Neural cell (in vitro differentiated cells): ENCODE measurements around the gene REV3L. TPM values are rescaled to one million over a fixed set of nuclear protein-coding genes. Genes with fewer than 3 reads are reported as not detected.
A peak's percentile ranks its signal among the peaks of the same experiment; 100 is the strongest.

Experiments
- H2AFZ ChIP-seq: fragments of 200-600, 300-800 bp; sonication (generic), shearing (Covaris generic); 2 replicates; pipeline ENCODE4 v1.6.0; 2014; ENCODE audit warnings: low read depth, mild to moderate bottlenecking, antibody characterized with exemption, low read length, moderate library complexity
- H3F3A ChIP-seq: fragments of 200-600 bp; shearing (Covaris generic); 2 replicates; pipeline ENCODE4 v1.6.1; 2016; ENCODE audit warnings: mild to moderate bottlenecking, moderate library complexity, mixed read lengths, antibody characterized with exemption, low read length; ENCODE audit not compliant: insufficient read depth, poor library complexity, severe bottlenecking
- H3K27ac ChIP-seq: fragments of 200-600, 300-800 bp; sonication (generic), shearing (Covaris generic); 2 replicates; pipeline ENCODE4 v1.5.1; 2014; ENCODE audit warnings: mild to moderate bottlenecking, low read length, moderate library complexity
- H3K27me3 ChIP-seq: fragments of 300-800, 200-600 bp; sonication (generic), shearing (Covaris generic); 2 replicates; pipeline ENCODE4 v1.6.0; 2014; ENCODE audit warnings: mild to moderate bottlenecking, low read depth, low read length, moderate library complexity; ENCODE audit not compliant: insufficient read depth
- H3K36me3 ChIP-seq: fragments of 300-800, 200-600 bp; sonication (generic), shearing (Covaris generic); 2 replicates; pipeline ENCODE4 v1.5.1; 2014; ENCODE audit warnings: mild to moderate bottlenecking, antibody characterized with exemption, low read length, moderate library complexity; ENCODE audit not compliant: insufficient read depth
- H3K4me2 ChIP-seq: fragments of 300-800, 200-600 bp; sonication (generic), shearing (Covaris generic); 2 replicates; pipeline ENCODE4 v1.6.0; 2014; ENCODE audit warnings: mild to moderate bottlenecking, low read length
- H3K4me3 ChIP-seq: fragments of 300-800, 200-600 bp; sonication (generic), shearing (Covaris generic); 2 replicates; pipeline ENCODE4 v1.5.1; 2014; ENCODE audit warnings: mild to moderate bottlenecking, low read length, moderate library complexity
- H3K79me2 ChIP-seq: fragments of 200-600 bp; shearing (Covaris generic); replicated peaks from 2 replicates; pipeline ENCODE4 v1.6.0; 2014; ENCODE audit warnings: mild to moderate bottlenecking, low read length, moderate library complexity; ENCODE audit not compliant: insufficient read depth
- H3K9ac ChIP-seq: fragments of 300-800, 200-600 bp; sonication (generic), shearing (Covaris generic); 2 replicates; pipeline ENCODE4 v1.6.1; 2016; ENCODE audit warnings: mild to moderate bottlenecking, low read length, mixed read lengths
- H3K9me2 ChIP-seq: fragments of 200-600 bp; shearing (Covaris generic); 2 replicates; pipeline ENCODE4 v1.6.1; 2016; ENCODE audit warnings: mild to moderate bottlenecking, low read length, mixed read lengths; ENCODE audit not compliant: insufficient read depth
- H3K9me3 ChIP-seq: fragments of 200-600, 300-800 bp; sonication (generic), shearing (Covaris generic); 2 replicates; pipeline ENCODE4 v1.6.1; 2016; ENCODE audit warnings: mild to moderate bottlenecking, mixed run types, low read length, moderate library complexity, mixed read lengths
- H4K20me1 ChIP-seq: fragments of 200-600 bp; shearing (Covaris generic); 2 replicates; pipeline ENCODE4 v1.6.1; 2016; ENCODE audit warnings: mild to moderate bottlenecking, mixed run types; ENCODE audit not compliant: insufficient read depth
- CTCF ChIP-seq: fragments of 450-650 bp; IDR thresholded peaks from 2 replicates; pipeline ENCODE4 v1.5.1; 2014; ENCODE audit warnings: antibody characterized with exemption, mild to moderate bottlenecking, moderate library complexity; ENCODE audit not compliant: poor library complexity, severe bottlenecking
- EP300 ChIP-seq: fragments of 450-650 bp; conservative IDR thresholded peaks from 2 replicates; pipeline ENCODE4 v1.6.1; 2014; ENCODE audit warnings: antibody characterized with exemption, mild to moderate bottlenecking, moderate library complexity; ENCODE audit not compliant: poor library complexity, severe bottlenecking
- EZH2 ChIP-seq: fragments of 200-600, 300-800 bp; shearing (Covaris generic), sonication (generic); IDR thresholded peaks from 2 replicates; pipeline ENCODE4 v1.6.1; 2014; ENCODE audit warnings: antibody characterized with exemption, low read length, borderline replicate concordance, mild to moderate bottlenecking; ENCODE audit not compliant: insufficient read depth, poor library complexity, severe bottlenecking
- MXI1 ChIP-seq: fragments of 450-650 bp; conservative IDR thresholded peaks from 2 replicates; pipeline ENCODE4 v1.6.1; 2014; ENCODE audit warnings: antibody characterized with exemption, mild to moderate bottlenecking; ENCODE audit not compliant: poor library complexity, severe bottlenecking
- POLR2AphosphoS5 ChIP-seq: IDR thresholded peaks from 2 replicates; pipeline ENCODE4 v1.6.1; 2012
- RAD21 ChIP-seq: fragments of 450-650 bp; conservative IDR thresholded peaks from 2 replicates; pipeline ENCODE4 v1.6.1; 2014; ENCODE audit warnings: antibody characterized with exemption, mild to moderate bottlenecking, moderate library complexity
- SMC3 ChIP-seq: fragments of 450-650 bp; conservative IDR thresholded peaks from 2 replicates; pipeline ENCODE4 v1.6.1; 2014; ENCODE audit warnings: antibody characterized with exemption, mild to moderate bottlenecking, moderate library complexity; ENCODE audit not compliant: poor library complexity
- TAF1 ChIP-seq: IDR thresholded peaks from 2 replicates; pipeline ENCODE4 v1.6.1; 2012; ENCODE audit warnings: low read depth
- polyA minus RNA-seq: library from RNA; depleted of rRNA, polyadenylated mRNA; stranded (reverse); fragments of >200 nt; gene quantifications from 2 replicates; pipeline ENCODE4 v1.2.3, GENCODE V29; 2014
- polyA plus RNA-seq: library from polyadenylated mRNA; depleted of rRNA; stranded (reverse); fragments of >200 nt; gene quantifications from 2 replicates; pipeline ENCODE4 v1.2.3, GENCODE V29; 2014
- TF ChIP-seq, protein P1 (sequence below): IDR thresholded peaks from 2 replicates; pipeline ENCODE4 v1.6.1; 2012; ENCODE audit warnings: borderline replicate concordance

Gene REV3L
- polyA plus RNA-seq (50.2 and 60.2 TPM in 2 replicates), polyA minus RNA-seq (106 and 143 TPM in 2 replicates)

DNA sequence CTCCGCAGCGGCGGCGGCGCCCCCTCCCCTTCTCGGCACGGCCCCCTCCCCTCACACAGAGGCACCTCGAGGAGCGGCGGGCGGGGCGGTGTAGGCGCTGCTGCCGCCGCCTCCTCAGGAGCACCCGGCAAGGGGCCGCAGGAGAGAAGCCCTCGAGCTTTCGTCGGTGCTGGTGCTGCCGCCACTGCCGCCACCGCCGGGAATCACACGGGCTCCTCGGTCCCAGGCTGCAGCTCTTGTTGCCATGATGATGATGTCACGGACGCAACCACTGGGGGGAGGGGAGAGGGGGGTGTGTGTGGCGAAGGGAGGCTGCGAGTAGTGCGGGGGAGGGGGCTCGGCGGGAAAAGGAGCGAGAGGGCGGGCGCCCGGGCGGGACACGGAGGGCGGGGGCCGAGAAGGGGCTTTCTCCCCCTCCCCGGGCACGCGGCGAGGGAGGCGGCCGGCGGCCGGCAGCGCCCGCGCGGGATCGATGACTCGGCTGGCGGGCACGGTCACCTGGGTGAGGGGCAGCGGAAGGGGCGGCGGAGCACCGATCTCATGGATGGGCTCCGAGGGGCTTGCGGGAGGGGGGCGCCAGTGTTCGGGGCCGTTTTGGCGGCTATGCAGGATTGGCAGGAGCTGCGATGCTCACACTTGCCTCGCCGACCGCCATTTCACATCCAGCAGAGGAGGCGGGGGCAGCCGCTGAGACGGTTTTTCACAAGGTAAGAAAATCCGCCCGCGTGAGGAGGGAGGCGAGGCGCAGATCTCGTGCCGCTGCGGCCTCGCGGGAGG is at the start of gene REV3L:
TSS of gene REV3L (minus strand) at position 260 of the 777 bp plus-strand sequence. CDS start 330 bp downstream, outside the sequence.
- TF ChIP-seq RAD21 (peak; percentile 17), POLR2AphosphoS5 (peak; percentile 85), TAF1 (peak; percentile 97), SMC3 (no peak), EZH2 (no peak), MXI1 (peak; percentile 25), CTCF (no peak)
- TF ChIP-seq, protein P1, sequence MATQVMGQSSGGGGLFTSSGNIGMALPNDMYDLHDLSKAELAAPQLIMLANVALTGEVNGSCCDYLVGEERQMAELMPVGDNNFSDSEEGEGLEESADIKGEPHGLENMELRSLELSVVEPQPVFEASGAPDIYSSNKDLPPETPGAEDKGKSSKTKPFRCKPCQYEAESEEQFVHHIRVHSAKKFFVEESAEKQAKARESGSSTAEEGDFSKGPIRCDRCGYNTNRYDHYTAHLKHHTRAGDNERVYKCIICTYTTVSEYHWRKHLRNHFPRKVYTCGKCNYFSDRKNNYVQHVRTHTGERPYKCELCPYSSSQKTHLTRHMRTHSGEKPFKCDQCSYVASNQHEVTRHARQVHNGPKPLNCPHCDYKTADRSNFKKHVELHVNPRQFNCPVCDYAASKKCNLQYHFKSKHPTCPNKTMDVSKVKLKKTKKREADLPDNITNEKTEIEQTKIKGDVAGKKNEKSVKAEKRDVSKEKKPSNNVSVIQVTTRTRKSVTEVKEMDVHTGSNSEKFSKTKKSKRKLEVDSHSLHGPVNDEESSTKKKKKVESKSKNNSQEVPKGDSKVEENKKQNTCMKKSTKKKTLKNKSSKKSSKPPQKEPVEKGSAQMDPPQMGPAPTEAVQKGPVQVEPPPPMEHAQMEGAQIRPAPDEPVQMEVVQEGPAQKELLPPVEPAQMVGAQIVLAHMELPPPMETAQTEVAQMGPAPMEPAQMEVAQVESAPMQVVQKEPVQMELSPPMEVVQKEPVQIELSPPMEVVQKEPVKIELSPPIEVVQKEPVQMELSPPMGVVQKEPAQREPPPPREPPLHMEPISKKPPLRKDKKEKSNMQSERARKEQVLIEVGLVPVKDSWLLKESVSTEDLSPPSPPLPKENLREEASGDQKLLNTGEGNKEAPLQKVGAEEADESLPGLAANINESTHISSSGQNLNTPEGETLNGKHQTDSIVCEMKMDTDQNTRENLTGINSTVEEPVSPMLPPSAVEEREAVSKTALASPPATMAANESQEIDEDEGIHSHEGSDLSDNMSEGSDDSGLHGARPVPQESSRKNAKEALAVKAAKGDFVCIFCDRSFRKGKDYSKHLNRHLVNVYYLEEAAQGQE: peak; percentile 95
- Histone ChIP-seq H3K4me2 (peak within 1 kb of the TSS; percentile 86), H3F3A (peaks cover 8% of the 10 kb centered on the region), H2AFZ (peak within 1 kb of the TSS; percentile 62), H3K27ac (peak within 1 kb of the TSS; percentile 99), H3K27me3 (no peaks in the 10 kb centered on the region), H4K20me1 (no peaks in the 10 kb centered on the region), H3K9me2 (no peaks in the 10 kb centered on the region), H3K9me3 (no peaks in the 10 kb centered on the region), H3K36me3 (peaks cover 8% of the 10 kb centered on the region), H3K9ac (peak within 1 kb of the TSS; percentile 96), H3K79me2 (peaks cover 74% of the 10 kb centered on the region), H3K4me3 (peak within 1 kb of the TSS; percentile 78)

DNA sequence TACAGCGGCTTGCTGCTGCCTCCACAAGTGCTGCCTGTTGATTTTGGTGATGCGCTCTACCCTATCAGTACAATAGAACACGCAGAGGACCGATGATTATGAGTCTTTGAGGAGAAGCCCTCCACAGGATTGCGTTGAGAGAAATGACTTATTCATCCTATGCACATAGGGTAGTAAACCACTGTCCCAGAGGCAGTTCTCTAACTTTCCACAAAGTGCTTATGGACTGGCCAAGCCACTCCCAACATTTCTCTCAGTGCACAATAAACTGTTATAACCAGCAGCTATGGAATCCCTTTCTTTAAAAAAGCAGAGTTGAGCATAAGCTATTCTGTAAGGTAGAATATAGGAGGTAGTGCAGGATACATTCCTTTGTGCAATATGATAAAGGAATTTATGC is 48.2 kb upstream of the REV3L start:
- TF ChIP-seq EP300 (no peak), SMC3 (no peak), EZH2 (no peak), RAD21 (no peak), CTCF (no peak), POLR2AphosphoS5 (no peak), TAF1 (no peak), MXI1 (no peak)
- TF ChIP-seq, protein P1: no peak
- Histone ChIP-seq H3K9me2 (no peaks in the 10 kb centered on the region), H2AFZ (no peak overlapping the region), H3K27me3 (no peaks in the 10 kb centered on the region), H4K20me1 (no peaks in the 10 kb centered on the region), H3K27ac (no peak overlapping the region), H3K4me2 (no peak overlapping the region), H3F3A (no peaks in the 10 kb centered on the region), H3K4me3 (no peak overlapping the region), H3K9ac (no peak overlapping the region), H3K9me3 (no peaks in the 10 kb centered on the region), H3K36me3 (no peaks in the 10 kb centered on the region), H3K79me2 (peaks cover 7% of the 10 kb centered on the region)
